DOHH2 (cell line): ENCODE results near the gene HAUS3.
"Not testable (repeated sequence)": the region's sequence is repeated elsewhere in the genome, so short reads cannot be mapped to it uniquely, and the experiment has no call there.

ENCODE experiments used
- H3F3A ChIP-seq: fragments of 200-600 bp; sonication (generic), shearing (Covaris generic); 2 replicates; pipeline ENCODE4 v1.6.0; 2016; ENCODE audit warnings: antibody characterized with exemption, mild to moderate bottlenecking; ENCODE audit not compliant: control insufficient read depth, insufficient read depth
- H3K27ac ChIP-seq: fragments of 200-600 bp; sonication (generic); 2 replicates; pipeline ENCODE4 v1.5.1; 2014; ENCODE audit warnings: low read depth, mild to moderate bottlenecking, low read length, moderate library complexity
- H3K27me3 ChIP-seq: fragments of 200-600 bp; sonication (generic); 2 replicates; pipeline ENCODE4 v1.6.1; 2014; ENCODE audit warnings: mild to moderate bottlenecking, low read length, mixed read lengths; ENCODE audit not compliant: control insufficient read depth
- H3K36me3 ChIP-seq: fragments of 200-600 bp; sonication (generic); 2 replicates; pipeline ENCODE4 v1.6.1; 2014; ENCODE audit warnings: mild to moderate bottlenecking, low read length, moderate library complexity, mixed read lengths; ENCODE audit not compliant: control insufficient read depth
- H3K4me1 ChIP-seq: fragments of 200-600 bp; sonication (generic); 2 replicates; pipeline ENCODE4 v1.6.1; 2014; ENCODE audit warnings: mild to moderate bottlenecking, low read length, mixed read lengths; ENCODE audit not compliant: control insufficient read depth
- H3K4me2 ChIP-seq: fragments of 200-600 bp; sonication (generic); 2 replicates; pipeline ENCODE4 v1.6.0; 2014; ENCODE audit warnings: mild to moderate bottlenecking, low read length, moderate library complexity
- H3K4me3 ChIP-seq: fragments of 200-600 bp; sonication (generic); 2 replicates; pipeline ENCODE4 v1.5.1; 2014; ENCODE audit warnings: mild to moderate bottlenecking, low read length, mixed read lengths
- H3K79me2 ChIP-seq: fragments of 200-600 bp; sonication (generic); 2 replicates; pipeline ENCODE4 v1.6.1; 2014; ENCODE audit warnings: mild to moderate bottlenecking, low read length, mixed read lengths; ENCODE audit not compliant: control insufficient read depth
- H3K9me2 ChIP-seq: fragments of 200-600 bp; sonication (generic); replicated peaks from 2 replicates; pipeline ENCODE4 v1.6.1; 2014; ENCODE audit warnings: mild to moderate bottlenecking, low read length, mixed read lengths; ENCODE audit not compliant: control insufficient read depth
- H3K9me3 ChIP-seq: fragments of 200-600 bp; sonication (generic); 2 replicates; pipeline ENCODE4 v1.6.1; 2014; ENCODE audit warnings: antibody characterized with exemption, low read length, mixed read lengths; ENCODE audit not compliant: control insufficient read depth, insufficient read depth
- H4K20me1 ChIP-seq: fragments of 200-600 bp; sonication (generic); 2 replicates; pipeline ENCODE4 v1.6.0; 2014; ENCODE audit warnings: low read depth, mild to moderate bottlenecking, antibody characterized with exemption, low read length, moderate library complexity; ENCODE audit not compliant: control insufficient read depth, insufficient read depth
- CTCF ChIP-seq: fragments of 200-600 bp; sonication (generic); IDR thresholded peaks from one replicate; pipeline ENCODE4 v1.5.1; 2014; ENCODE audit warnings: antibody characterized with exemption, mild to moderate bottlenecking, low read depth, low read length; ENCODE audit not compliant: poor library complexity, severe bottlenecking
- EZH2phosphoT487 ChIP-seq: fragments of 200-600 bp; sonication (generic); IDR thresholded peaks from 2 replicates; pipeline ENCODE4 v1.6.1; 2017; ENCODE audit warnings: borderline replicate concordance, mild to moderate bottlenecking, antibody characterized with exemption, low read length, moderate library complexity, mixed read lengths

HAUS3 gene

GRCh38 chr4:2276581-2277325 is 34.8 kb upstream of the HAUS3 start:
- no peak overlapping the region for H3K4me2 ChIP-seq
- H3K27ac ChIP-seq, result no peak overlapping the region
- H3K36me3 ChIP-seq, result no peaks in the 10 kb centered on the region
- no peaks in the 10 kb centered on the region for H3K9me2 ChIP-seq
- H3K79me2 ChIP-seq, result no peaks in the 10 kb centered on the region
- H3K9me3 ChIP-seq, result no peaks in the 10 kb centered on the region
- no peak for TF ChIP-seq CTCF
- TF ChIP-seq EZH2phosphoT487, result no peak
- H4K20me1 ChIP-seq, result no peaks in the 10 kb centered on the region
- no peaks in the 10 kb centered on the region for H3F3A ChIP-seq
- no peaks in the 10 kb centered on the region; the same call in 1 of the 2 replicates for H3K27me3 ChIP-seq
- H3K4me1 ChIP-seq, result peaks cover 7% of the 10 kb centered on the region
- no peak overlapping the region for H3K4me3 ChIP-seq

- no peaks in the 10 kb centered on the region for H3K79me2 ChIP-seq
- H3F3A ChIP-seq, result no peaks in the 10 kb centered on the region
- no peaks in the 10 kb centered on the region for H3K9me3 ChIP-seq
- TF ChIP-seq EZH2phosphoT487 (no peak), CTCF (no peak)
- H3K9me2 ChIP-seq, result no peaks in the 10 kb centered on the region
- H3K27ac ChIP-seq, result no peak overlapping the region
- H3K4me2 ChIP-seq, result no peak overlapping the region
- H4K20me1 ChIP-seq, result no peaks in the 10 kb centered on the region
- H3K36me3 ChIP-seq, result no peaks in the 10 kb centered on the region
- H3K4me1 ChIP-seq, result no peaks in the 10 kb centered on the region
- no peaks in the 10 kb centered on the region for H3K27me3 ChIP-seq
- no peak overlapping the region for H3K4me3 ChIP-seq
These were observed 33.8 kb upstream of the HAUS3 start for GRCh38 chr4:2275546-2276251.

- not testable (repeated sequence) for H3K79me2 ChIP-seq, H4K20me1 ChIP-seq, H3K27ac ChIP-seq, H3K36me3 ChIP-seq, H3F3A ChIP-seq, H3K4me1 ChIP-seq, H3K4me2 ChIP-seq, H3K4me3 ChIP-seq, H3K9me3 ChIP-seq, H3K9me2 ChIP-seq, H3K27me3 ChIP-seq
These were observed 33.1 kb upstream of the HAUS3 start for GRCh38 chr4:2275044-2275397.

GRCh38 chr4:2274320-2275043 is 32.6 kb upstream of the HAUS3 start:
- Histone ChIP-seq H3K27me3 (no peaks in the 10 kb centered on the region), H3K79me2 (no peaks in the 10 kb centered on the region), H3K36me3 (no peaks in the 10 kb centered on the region), H3K4me3 (no peak overlapping the region), H3K9me2 (no peaks in the 10 kb centered on the region), H3K4me1 (no peaks in the 10 kb centered on the region), H3K4me2 (no peak overlapping the region), H4K20me1 (no peaks in the 10 kb centered on the region), H3K27ac (no peak overlapping the region), H3F3A (no peaks in the 10 kb centered on the region), H3K9me3 (no peaks in the 10 kb centered on the region)
- TF ChIP-seq EZH2phosphoT487 (no peak), CTCF (no peak)
